Astrocyte of the spinal cord (primary cell): Measurements from ENCODE around the gene GTPBP6.

Experiments used
- DNase-seq: peaks from one replicate; pipeline ENCODE4 v3.0.0; 2011; ENCODE audit warnings: low read depth, low spot score
- H3K4me3 ChIP-seq: 2 replicates; pipeline ENCODE4 v1.5.1; 2011; ENCODE audit warnings: low read depth, mild to moderate bottlenecking, low read length, moderate library complexity
- CTCF ChIP-seq: IDR thresholded peaks from 2 replicates; pipeline ENCODE4 v1.5.1; 2012; ENCODE audit warnings: low read depth, mild to moderate bottlenecking, low read length, inconsistent platforms
- in situ Hi-C: cut with HindIII; loops from 2 replicates; pipeline ENCODE4 v1.10.0; 2017; ENCODE audit warnings: low sequenced_read_pairs

GTPBP6 gene

GRCh38 chrX:318739-319578 is at the start of gene GTPBP6:
TSS of gene GTPBP6 (minus strand) at chrX:318796. CDS start at chrX:318787, 9 bp downstream.
- in situ Hi-C loops = no loop called here
- peak; percentile 16 for TF ChIP-seq CTCF
- peak within 1 kb of the TSS; percentile 93 for H3K4me3 ChIP-seq
- peak; percentile 100 for DNase-seq

- in situ Hi-C loops = no loop called here
- no peak for TF ChIP-seq CTCF
- DNase-seq = no peak
- H3K4me3 ChIP-seq = no peak overlapping the region
Measured at GRCh38 chrX:367866-368265, 49.3 kb upstream of the GTPBP6 start.

- no peak for TF ChIP-seq CTCF
- in situ Hi-C loops = no loop called here
- H3K4me3 ChIP-seq = no peak overlapping the region
- no peak for DNase-seq
Measured at GRCh38 chrX:367349-367748, 48.8 kb upstream of the GTPBP6 start.

GRCh38 chrX:363621-364375 is 45.2 kb upstream of the GTPBP6 start:
- in situ Hi-C loops = no loop called here
- H3K4me3 ChIP-seq = no peak overlapping the region
- TF ChIP-seq CTCF = no peak
- no peak for DNase-seq

- DNase-seq = no peak
- in situ Hi-C loops = no loop called here
- no peak for TF ChIP-seq CTCF
- no peak overlapping the region for H3K4me3 ChIP-seq
Measured at GRCh38 chrX:362937-363620, 44.5 kb upstream of the GTPBP6 start.

GRCh38 chrX:362351-362750 is 43.8 kb upstream of the GTPBP6 start:
- H3K4me3 ChIP-seq = no peak overlapping the region
- DNase-seq = no peak
- no peak for TF ChIP-seq CTCF
- in situ Hi-C loops = no loop called here
